ENCODE results near the gene SLC22A23. TPM values are rescaled to one million over a fixed set of nuclear protein-coding genes. Genes with fewer than 3 reads are reported as not detected.
A peak's percentile ranks its signal among the peaks of the same experiment; 100 is the strongest.

The SLC22A23 gene
- total RNA-seq, 1 experiment from 2014 or later, result 6.8 TPM

DNA sequence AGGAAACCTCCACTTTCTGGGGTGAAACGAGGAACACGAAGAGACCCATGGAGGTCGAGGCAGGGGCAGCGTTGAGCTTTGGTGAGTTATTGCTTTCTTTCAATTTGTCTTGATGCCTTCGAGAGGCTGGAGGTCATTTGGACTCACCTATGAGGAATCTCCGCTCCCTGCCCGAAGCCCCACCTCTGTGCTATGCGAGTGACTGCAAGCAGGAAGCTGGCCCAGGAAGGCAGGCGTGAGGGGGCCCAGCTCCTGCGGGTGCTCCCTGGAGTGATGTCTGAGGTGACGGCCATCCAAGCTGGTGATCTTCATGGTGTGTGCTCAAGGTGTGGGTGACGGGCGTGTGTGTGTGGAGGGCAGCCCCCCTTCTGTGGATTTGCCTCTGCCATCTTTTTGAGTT is 185.1 kb downstream of the SLC22A23 start:
- no peaks in the 10 kb centered on the region for H3K27me3 ChIP-seq (ENCODE audit: insufficient read depth, low read length)
- no peaks in the 10 kb centered on the region for H3K23me2 ChIP-seq (ENCODE audit: insufficient read length, low read depth, low read length, poor library complexity, severe bottlenecking)
- no CpG with 5 or more reads among the region's 13 CpGs for WGBS (ENCODE audit: extremely low coverage, insufficient read length, low lambda C conversion rate)
- H2BK20ac ChIP-seq (ENCODE audit: low read depth, low read length, poor library complexity, severe bottlenecking), result no peak overlapping the region
- H2BK5ac ChIP-seq (ENCODE audit: insufficient read length, low read length), result no peak overlapping the region
- H3K4me1 ChIP-seq (ENCODE audit: insufficient read depth, low read length), result no peaks in the 10 kb centered on the region
- no peak overlapping the region for H2AFZ ChIP-seq (ENCODE audit: low read length)
- H2BK12ac ChIP-seq (ENCODE audit: insufficient read length, low read depth, low read length), result no peak overlapping the region
- no peaks in the 10 kb centered on the region for H3K79me1 ChIP-seq (ENCODE audit: insufficient read depth, low read depth, low read length, poor library complexity, severe bottlenecking)
- H4K20me1 ChIP-seq (ENCODE audit: control insufficient read depth, insufficient read depth, insufficient read length), result no peaks in the 10 kb centered on the region
- no peak overlapping the region for H3K14ac ChIP-seq (ENCODE audit: insufficient read depth, low read length)
- peak overlapping the region; percentile 46 to 80 (median 70); a peak in 5 of 7 replicates for H3K27ac Mint-ChIP-seq
- H3T11ph ChIP-seq (ENCODE audit: low read length), result no peak overlapping the region
- H2BK15ac ChIP-seq (ENCODE audit: low read depth, low read length), result no peak overlapping the region
- peaks cover 36 to 62% (median 59%) of the 10 kb centered on the region in 3 experiments; a peak in 6 of 7 replicates for H3K36me3 Mint-ChIP-seq (ENCODE audit: insufficient read depth in 1 of 3, low read depth in 3 of 3)
- no peaks in the 10 kb centered on the region for H3K27me3 Mint-ChIP-seq (ENCODE audit: low read depth)
- H2AK5ac ChIP-seq (ENCODE audit: insufficient read length, low read length), result no peak overlapping the region
- DNase-seq, result no peak
- TF ChIP-seq, protein P1, sequence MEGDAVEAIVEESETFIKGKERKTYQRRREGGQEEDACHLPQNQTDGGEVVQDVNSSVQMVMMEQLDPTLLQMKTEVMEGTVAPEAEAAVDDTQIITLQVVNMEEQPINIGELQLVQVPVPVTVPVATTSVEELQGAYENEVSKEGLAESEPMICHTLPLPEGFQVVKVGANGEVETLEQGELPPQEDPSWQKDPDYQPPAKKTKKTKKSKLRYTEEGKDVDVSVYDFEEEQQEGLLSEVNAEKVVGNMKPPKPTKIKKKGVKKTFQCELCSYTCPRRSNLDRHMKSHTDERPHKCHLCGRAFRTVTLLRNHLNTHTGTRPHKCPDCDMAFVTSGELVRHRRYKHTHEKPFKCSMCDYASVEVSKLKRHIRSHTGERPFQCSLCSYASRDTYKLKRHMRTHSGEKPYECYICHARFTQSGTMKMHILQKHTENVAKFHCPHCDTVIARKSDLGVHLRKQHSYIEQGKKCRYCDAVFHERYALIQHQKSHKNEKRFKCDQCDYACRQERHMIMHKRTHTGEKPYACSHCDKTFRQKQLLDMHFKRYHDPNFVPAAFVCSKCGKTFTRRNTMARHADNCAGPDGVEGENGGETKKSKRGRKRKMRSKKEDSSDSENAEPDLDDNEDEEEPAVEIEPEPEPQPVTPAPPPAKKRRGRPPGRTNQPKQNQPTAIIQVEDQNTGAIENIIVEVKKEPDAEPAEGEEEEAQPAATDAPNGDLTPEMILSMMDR (conservative IDR thresholded peaks at IDR 0.05), result no peak
- H2BK120ac ChIP-seq (ENCODE audit: low read depth, low read length, poor library complexity, severe bottlenecking), result no peak overlapping the region
- H3K9me3 ChIP-seq (ENCODE audit: control insufficient read depth, low read depth, low read length), result no peaks in the 10 kb centered on the region
- H3K18ac ChIP-seq (ENCODE audit: insufficient read length, low read depth, low read length), result no peak overlapping the region
- H3K56ac ChIP-seq (ENCODE audit: insufficient read length, low read depth, low read length), result no peak overlapping the region
- no peak overlapping the region for H3K4me3 Mint-ChIP-seq
- no peak overlapping the region for H3K4me2 ChIP-seq (ENCODE audit: insufficient read depth, insufficient read length, low read length)
- no peaks in the 10 kb centered on the region for H3K79me2 ChIP-seq (ENCODE audit: insufficient read depth, low read length)
- H4K5ac ChIP-seq (ENCODE audit: insufficient read length, low read depth, low read length), result no peak overlapping the region
- H3K27ac ChIP-seq (ENCODE audit: insufficient read length, low read depth, low read length), result no peak overlapping the region
- H4K8ac ChIP-seq (replicated peaks; ENCODE audit: insufficient read length, low read depth, low read length), result no peak overlapping the region
- H3K4ac ChIP-seq (ENCODE audit: low read depth, low read length), result no peak overlapping the region
- no peaks in the 10 kb centered on the region for H3K9me3 Mint-ChIP-seq
- no peak overlapping the region for H3K23ac ChIP-seq (ENCODE audit: insufficient read length, low read depth, low read length)
- no peak overlapping the region for H4K91ac ChIP-seq (ENCODE audit: insufficient read length, low read depth, low read length)
- no peak overlapping the region for H3K9ac ChIP-seq (ENCODE audit: extremely low read depth, insufficient read length, low read length)
- H3K4me1 Mint-ChIP-seq, result peaks cover 4 to 9% of the 10 kb centered on the region in 2 experiments; a peak in 2 of 4 replicates
